PC-3 (cell line): ENCODE measurements around the gene STXBP1.

Source experiments
- EZH2 ChIP-seq: fragments of 300-600 bp; sonication (generic); IDR thresholded peaks from one replicate; pipeline ENCODE4 v1.6.1; 2017; ENCODE audit warnings: antibody characterized with exemption, mild to moderate bottlenecking, low read length; ENCODE audit not compliant: unreplicated experiment
- EZH2phosphoT487 ChIP-seq: fragments of 300-600 bp; sonication (generic); IDR thresholded peaks from 2 replicates; pipeline ENCODE4 v1.6.1; 2018; ENCODE audit warnings: mild to moderate bottlenecking, antibody characterized with exemption, low read length, borderline replicate concordance
- TF ChIP-seq, protein P1 (sequence below): fragments of 300-600 bp; sonication (generic); conservative IDR thresholded peaks from 2 replicates; pipeline ENCODE4 v1.5.1; 2017; ENCODE audit warnings: antibody characterized with exemption, low read depth, mild to moderate bottlenecking, low read length

- TF ChIP-seq EZH2 = no peak
- TF ChIP-seq, protein P1, sequence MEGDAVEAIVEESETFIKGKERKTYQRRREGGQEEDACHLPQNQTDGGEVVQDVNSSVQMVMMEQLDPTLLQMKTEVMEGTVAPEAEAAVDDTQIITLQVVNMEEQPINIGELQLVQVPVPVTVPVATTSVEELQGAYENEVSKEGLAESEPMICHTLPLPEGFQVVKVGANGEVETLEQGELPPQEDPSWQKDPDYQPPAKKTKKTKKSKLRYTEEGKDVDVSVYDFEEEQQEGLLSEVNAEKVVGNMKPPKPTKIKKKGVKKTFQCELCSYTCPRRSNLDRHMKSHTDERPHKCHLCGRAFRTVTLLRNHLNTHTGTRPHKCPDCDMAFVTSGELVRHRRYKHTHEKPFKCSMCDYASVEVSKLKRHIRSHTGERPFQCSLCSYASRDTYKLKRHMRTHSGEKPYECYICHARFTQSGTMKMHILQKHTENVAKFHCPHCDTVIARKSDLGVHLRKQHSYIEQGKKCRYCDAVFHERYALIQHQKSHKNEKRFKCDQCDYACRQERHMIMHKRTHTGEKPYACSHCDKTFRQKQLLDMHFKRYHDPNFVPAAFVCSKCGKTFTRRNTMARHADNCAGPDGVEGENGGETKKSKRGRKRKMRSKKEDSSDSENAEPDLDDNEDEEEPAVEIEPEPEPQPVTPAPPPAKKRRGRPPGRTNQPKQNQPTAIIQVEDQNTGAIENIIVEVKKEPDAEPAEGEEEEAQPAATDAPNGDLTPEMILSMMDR = no peak
- TF ChIP-seq EZH2phosphoT487 = no peak
Measured at GRCh38 chr9:127682351-127683136, 70.5 kb downstream of the STXBP1 start.
